Measurements from ENCODE around the gene PROCR. TPM values are rescaled to one million over a fixed set of nuclear protein-coding genes. Genes with fewer than 3 reads are reported as not detected.

PROCR gene
- total RNA-seq, 1 experiment from 2014 or later, result 55.7 TPM

- ChIA-PET CTCF (no interaction called here), POLR2A (ENCODE audit: unreplicated experiment) (no interaction called here)
- H2AFZ ChIP-seq (ENCODE audit: low read length), result no peak overlapping the region
- no peak overlapping the region for H3K4me2 ChIP-seq (ENCODE audit: low read length)
- no peaks in the 10 kb centered on the region for H3K9me2 ChIP-seq (replicated peaks; ENCODE audit: low read length)
- no peaks in the 10 kb centered on the region for H3K79me2 ChIP-seq (ENCODE audit: low read length)
- H3K36me3 ChIP-seq (ENCODE audit: low read depth, low read length), result no peaks in the 10 kb centered on the region
- no TSS peak for BruUV-seq (replicated peaks)
- no peaks in the 10 kb centered on the region for H3F3A ChIP-seq (ENCODE audit: low read length, unreplicated experiment)
- H3K27ac ChIP-seq (ENCODE audit: low read length), result no peak overlapping the region
- no peaks in the 10 kb centered on the region for H3K9me3 ChIP-seq (ENCODE audit: low read length)
- H3K9ac ChIP-seq (ENCODE audit: low read length), result no peak overlapping the region
- intact Hi-C loops (cut with micrococcal nuclease), result no loop called here
- TF ChIP-seq EZH2 (IDR thresholded peaks at IDR 0.05; ENCODE audit: low read length, unreplicated experiment) (no peak), EZH2phosphoT487 (IDR thresholded peaks at IDR 0.05; ENCODE audit: borderline replicate concordance, low read length) (no peak), CTCF (conservative IDR thresholded peaks at IDR 0.05; ENCODE audit: low read depth, low read length) (no peak)
- no peaks in the 10 kb centered on the region for H4K20me1 ChIP-seq (ENCODE audit: low read length)
- DNase-seq (no peak), ATAC-seq (no peak)
- peaks cover 16% of the 10 kb centered on the region for H3K4me1 ChIP-seq (ENCODE audit: insufficient read depth, low read length)
- H3K4me3 ChIP-seq (ENCODE audit: low read length), result no peak overlapping the region
- H3K27me3 ChIP-seq (ENCODE audit: low read length), result no peaks in the 10 kb centered on the region
These were observed 4.3 kb downstream of the PROCR start for GRCh38 chr20:35176132-35176531.

GRCh38 chr20:35179292-35180212 is 7.7 kb downstream of the PROCR start:
- Histone ChIP-seq H3F3A (ENCODE audit: low read length, unreplicated experiment) (no peaks in the 10 kb centered on the region), H3K27ac (ENCODE audit: low read length) (no peak overlapping the region), H4K20me1 (ENCODE audit: low read length) (no peaks in the 10 kb centered on the region), H3K9me3 (ENCODE audit: low read length) (no peaks in the 10 kb centered on the region), H3K27me3 (ENCODE audit: low read length) (no peaks in the 10 kb centered on the region), H3K79me2 (ENCODE audit: low read length) (no peaks in the 10 kb centered on the region), H3K9ac (ENCODE audit: low read length) (no peak overlapping the region), H3K9me2 (replicated peaks; ENCODE audit: low read length) (no peaks in the 10 kb centered on the region), H3K4me1 (ENCODE audit: insufficient read depth, low read length) (no peaks in the 10 kb centered on the region), H3K4me2 (ENCODE audit: low read length) (no peak overlapping the region), H3K36me3 (ENCODE audit: low read depth, low read length) (no peaks in the 10 kb centered on the region), H3K4me3 (ENCODE audit: low read length) (no peak overlapping the region), H2AFZ (ENCODE audit: low read length) (no peak overlapping the region)
- ATAC-seq (no peak), DNase-seq (no peak)
- ChIA-PET POLR2A (ENCODE audit: unreplicated experiment) (no interaction called here), CTCF (no interaction called here)
- no peak for TF ChIP-seq EZH2 (IDR thresholded peaks at IDR 0.05; ENCODE audit: low read length, unreplicated experiment)
- TF ChIP-seq CTCF (conservative IDR thresholded peaks at IDR 0.05; ENCODE audit: low read depth, low read length), result no peak
- TF ChIP-seq EZH2phosphoT487 (IDR thresholded peaks at IDR 0.05; ENCODE audit: borderline replicate concordance, low read length), result no peak
- intact Hi-C loops (cut with micrococcal nuclease), result no loop called here
- BruUV-seq (replicated peaks), result no TSS peak

GRCh38 chr20:35180266-35180665 is 8.4 kb downstream of the PROCR start:
- no peak overlapping the region for H3K9ac ChIP-seq (ENCODE audit: low read length)
- DNase-seq, result no peak
- no peaks in the 10 kb centered on the region for H3K9me3 ChIP-seq (ENCODE audit: low read length)
- intact Hi-C loops (cut with micrococcal nuclease), result no loop called here
- no peak for ATAC-seq
- no TSS peak for BruUV-seq (replicated peaks)
- H4K20me1 ChIP-seq (ENCODE audit: low read length), result no peaks in the 10 kb centered on the region
- ChIA-PET POLR2A (ENCODE audit: unreplicated experiment) (no interaction called here), CTCF (no interaction called here)
- no peak overlapping the region for H2AFZ ChIP-seq (ENCODE audit: low read length)
- no peaks in the 10 kb centered on the region for H3K79me2 ChIP-seq (ENCODE audit: low read length)
- no peaks in the 10 kb centered on the region for H3F3A ChIP-seq (ENCODE audit: low read length, unreplicated experiment)
- H3K36me3 ChIP-seq (ENCODE audit: low read depth, low read length), result no peaks in the 10 kb centered on the region
- no peaks in the 10 kb centered on the region for H3K4me1 ChIP-seq (ENCODE audit: insufficient read depth, low read length)
- no peaks in the 10 kb centered on the region for H3K27me3 ChIP-seq (ENCODE audit: low read length)
- H3K27ac ChIP-seq (ENCODE audit: low read length), result no peak overlapping the region
- no peaks in the 10 kb centered on the region for H3K9me2 ChIP-seq (replicated peaks; ENCODE audit: low read length)
- H3K4me2 ChIP-seq (ENCODE audit: low read length), result no peak overlapping the region
- TF ChIP-seq EZH2phosphoT487 (IDR thresholded peaks at IDR 0.05; ENCODE audit: borderline replicate concordance, low read length), result no peak
- TF ChIP-seq EZH2 (IDR thresholded peaks at IDR 0.05; ENCODE audit: low read length, unreplicated experiment), result no peak
- TF ChIP-seq CTCF (conservative IDR thresholded peaks at IDR 0.05; ENCODE audit: low read depth, low read length), result no peak
- H3K4me3 ChIP-seq (ENCODE audit: low read length), result no peak overlapping the region
